ENCODE measurements around the gene IFIH1. TPM values are rescaled to one million over a fixed set of nuclear protein-coding genes. Genes with fewer than 3 reads are reported as not detected.

Gene IFIH1
- polyA plus RNA-seq, 2 donors: 5.3 to 7.2 TPM

GRCh38 chr2:162333968-162334367, 15.5 kb upstream of the IFIH1 start:
- Histone ChIP-seq H3K4me1 (ENCODE audit: control insufficient read depth in 2 of 2, insufficient read depth in 2 of 2, low read length in 1 of 2) (no peaks in the 10 kb centered on the region), H3K4me3 (ENCODE audit: low read depth in 1 of 2, low read length in 2 of 2) (no peak overlapping the region), H3K9me3 (ENCODE audit: control insufficient read depth in 2 of 2, insufficient read depth in 1 of 2, low read depth in 1 of 2, low read length in 1 of 2) (no peaks in the 10 kb centered on the region), H3K27me3 (ENCODE audit: control insufficient read depth in 1 of 2, insufficient read depth in 2 of 2, low read length in 2 of 2) (no peaks in the 10 kb centered on the region), H3K27ac (ENCODE audit: low read depth in 2 of 2, low read length in 1 of 2) (no peak overlapping the region), H3K36me3 (ENCODE audit: control insufficient read depth in 2 of 2, insufficient read depth in 2 of 2, low read length in 1 of 2) (no peaks in the 10 kb centered on the region)
- 46 to 50% methylated on average over 3 of the region's 3 CpGs for WGBS, 2 donors

- 78 to 83% methylated on average over 1 of the region's 1 CpG for WGBS, 2 donors
- Histone ChIP-seq H3K9me3 (ENCODE audit: control insufficient read depth in 2 of 2, insufficient read depth in 1 of 2, low read depth in 1 of 2, low read length in 1 of 2) (no peaks in the 10 kb centered on the region), H3K36me3 (ENCODE audit: control insufficient read depth in 2 of 2, insufficient read depth in 2 of 2, low read length in 1 of 2) (no peaks in the 10 kb centered on the region)
These were observed 12.4 kb upstream of the IFIH1 start for GRCh38 chr2:162330881-162331280.

GRCh38 chr2:162328424-162329157, 10.1 kb upstream of the IFIH1 start:
- H3K9me3 ChIP-seq (ENCODE audit: control insufficient read depth in 2 of 2, insufficient read depth in 1 of 2, low read depth in 1 of 2, low read length in 1 of 2): no peaks in the 10 kb centered on the region
- 94 to 96% methylated on average over 12 of the region's 12 CpGs for WGBS, 2 donors
- H3K36me3 ChIP-seq (ENCODE audit: control insufficient read depth in 2 of 2, insufficient read depth in 2 of 2, low read length in 1 of 2): no peaks in the 10 kb centered on the region
- no peak overlapping the region for H3K27ac ChIP-seq (ENCODE audit: low read depth in 2 of 2, low read length in 1 of 2)
- H3K4me3 ChIP-seq (ENCODE audit: low read depth in 1 of 2, low read length in 2 of 2): no peak overlapping the region
- no peaks in the 10 kb centered on the region for H3K27me3 ChIP-seq (ENCODE audit: control insufficient read depth in 1 of 2, insufficient read depth in 2 of 2, low read length in 2 of 2)
- H3K4me1 ChIP-seq (ENCODE audit: control insufficient read depth in 2 of 2, insufficient read depth in 2 of 2, low read length in 1 of 2): no peaks in the 10 kb centered on the region

More at GRCh38 chr2:162330881-162331280, 12.4 kb upstream of the IFIH1 start:
- Histone ChIP-seq H3K4me1 (ENCODE audit: control insufficient read depth in 2 of 2, insufficient read depth in 2 of 2, low read length in 1 of 2) (no peaks in the 10 kb centered on the region), H3K27ac (ENCODE audit: low read depth in 2 of 2, low read length in 1 of 2) (no peak overlapping the region), H3K27me3 (ENCODE audit: control insufficient read depth in 1 of 2, insufficient read depth in 2 of 2, low read length in 2 of 2) (no peaks in the 10 kb centered on the region), H3K4me3 (ENCODE audit: low read depth in 1 of 2, low read length in 2 of 2) (no peak overlapping the region)

- Histone ChIP-seq H3K4me1 (ENCODE audit: control insufficient read depth in 2 of 2, insufficient read depth in 2 of 2, low read length in 1 of 2) (no peaks in the 10 kb centered on the region), H3K27me3 (ENCODE audit: control insufficient read depth in 1 of 2, insufficient read depth in 2 of 2, low read length in 2 of 2) (no peaks in the 10 kb centered on the region), H3K36me3 (ENCODE audit: control insufficient read depth in 2 of 2, insufficient read depth in 2 of 2, low read length in 1 of 2) (no peaks in the 10 kb centered on the region), H3K4me3 (ENCODE audit: low read depth in 1 of 2, low read length in 2 of 2) (no peak overlapping the region), H3K9me3 (ENCODE audit: control insufficient read depth in 2 of 2, insufficient read depth in 1 of 2, low read depth in 1 of 2, low read length in 1 of 2) (no peaks in the 10 kb centered on the region), H3K27ac (ENCODE audit: low read depth in 2 of 2, low read length in 1 of 2) (no peak overlapping the region)
- WGBS, 2 donors: 95 to 96% methylated on average over 15 of the region's 15 CpGs
These were observed 9.3 kb upstream of the IFIH1 start for GRCh38 chr2:162327806-162328205.

GRCh38 chr2:162327134-162327769, 8.8 kb upstream of the IFIH1 start:
- Histone ChIP-seq H3K36me3 (ENCODE audit: control insufficient read depth in 2 of 2, insufficient read depth in 2 of 2, low read length in 1 of 2) (no peaks in the 10 kb centered on the region), H3K9me3 (ENCODE audit: control insufficient read depth in 2 of 2, insufficient read depth in 1 of 2, low read depth in 1 of 2, low read length in 1 of 2) (no peaks in the 10 kb centered on the region), H3K4me1 (ENCODE audit: control insufficient read depth in 2 of 2, insufficient read depth in 2 of 2, low read length in 1 of 2) (no peaks in the 10 kb centered on the region), H3K27ac (ENCODE audit: low read depth in 2 of 2, low read length in 1 of 2) (no peak overlapping the region), H3K27me3 (ENCODE audit: control insufficient read depth in 1 of 2, insufficient read depth in 2 of 2, low read length in 2 of 2) (no peaks in the 10 kb centered on the region), H3K4me3 (ENCODE audit: low read depth in 1 of 2, low read length in 2 of 2) (no peak overlapping the region)
- WGBS, 2 donors: 58 to 62% methylated on average over 5 of the region's 5 CpGs

DNA sequence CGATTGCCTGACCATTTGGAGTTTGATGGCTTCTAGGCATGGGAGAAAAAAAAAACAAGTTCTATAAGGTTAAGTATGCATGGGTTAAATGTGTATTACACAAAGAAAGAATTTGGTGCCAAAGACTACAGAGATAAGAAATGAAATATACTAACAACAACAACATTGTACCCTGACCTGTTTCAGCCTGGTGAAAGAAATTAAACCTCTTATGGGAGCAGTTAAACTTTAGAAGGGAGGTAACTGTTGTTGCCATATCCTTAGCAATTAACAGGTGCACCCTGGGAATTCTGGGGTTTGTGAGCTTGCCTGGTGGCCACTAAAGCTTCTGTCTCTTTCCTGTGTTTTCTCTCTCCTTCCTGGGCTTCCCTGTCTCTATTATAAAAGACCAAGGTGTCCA, 6.5 kb upstream of the IFIH1 start:
- H3K9me3 ChIP-seq (ENCODE audit: control insufficient read depth in 2 of 2, insufficient read depth in 1 of 2, low read depth in 1 of 2, low read length in 1 of 2): no peaks in the 10 kb centered on the region
- no peaks in the 10 kb centered on the region for H3K27me3 ChIP-seq (ENCODE audit: control insufficient read depth in 1 of 2, insufficient read depth in 2 of 2, low read length in 2 of 2)
- 89 to 94% methylated on average over 1 of the region's 1 CpG for WGBS, 2 donors
- H3K27ac ChIP-seq (ENCODE audit: low read depth in 2 of 2, low read length in 1 of 2): no peak overlapping the region
- no peaks in the 10 kb centered on the region for H3K36me3 ChIP-seq (ENCODE audit: control insufficient read depth in 2 of 2, insufficient read depth in 2 of 2, low read length in 1 of 2)
- no peaks in the 10 kb centered on the region for H3K4me1 ChIP-seq (ENCODE audit: control insufficient read depth in 2 of 2, insufficient read depth in 2 of 2, low read length in 1 of 2)
- H3K4me3 ChIP-seq (ENCODE audit: low read depth in 1 of 2, low read length in 2 of 2): no peak overlapping the region

- H3K4me3 ChIP-seq (ENCODE audit: low read depth in 1 of 2, low read length in 2 of 2): no peak overlapping the region
- H3K4me1 ChIP-seq (ENCODE audit: control insufficient read depth in 2 of 2, insufficient read depth in 2 of 2, low read length in 1 of 2): no peaks in the 10 kb centered on the region
- no peaks in the 10 kb centered on the region for H3K27me3 ChIP-seq (ENCODE audit: control insufficient read depth in 1 of 2, insufficient read depth in 2 of 2, low read length in 2 of 2)
- WGBS, 2 donors: 52 to 70% methylated on average over 1 of the region's 1 CpG
- no peaks in the 10 kb centered on the region for H3K9me3 ChIP-seq (ENCODE audit: control insufficient read depth in 2 of 2, insufficient read depth in 1 of 2, low read depth in 1 of 2, low read length in 1 of 2)
- H3K36me3 ChIP-seq (ENCODE audit: control insufficient read depth in 2 of 2, insufficient read depth in 2 of 2, low read length in 1 of 2): no peaks in the 10 kb centered on the region
- no peak overlapping the region for H3K27ac ChIP-seq (ENCODE audit: low read depth in 2 of 2, low read length in 1 of 2)
These were observed 2.5 kb upstream of the IFIH1 start for GRCh38 chr2:162320864-162321517.

DNA sequence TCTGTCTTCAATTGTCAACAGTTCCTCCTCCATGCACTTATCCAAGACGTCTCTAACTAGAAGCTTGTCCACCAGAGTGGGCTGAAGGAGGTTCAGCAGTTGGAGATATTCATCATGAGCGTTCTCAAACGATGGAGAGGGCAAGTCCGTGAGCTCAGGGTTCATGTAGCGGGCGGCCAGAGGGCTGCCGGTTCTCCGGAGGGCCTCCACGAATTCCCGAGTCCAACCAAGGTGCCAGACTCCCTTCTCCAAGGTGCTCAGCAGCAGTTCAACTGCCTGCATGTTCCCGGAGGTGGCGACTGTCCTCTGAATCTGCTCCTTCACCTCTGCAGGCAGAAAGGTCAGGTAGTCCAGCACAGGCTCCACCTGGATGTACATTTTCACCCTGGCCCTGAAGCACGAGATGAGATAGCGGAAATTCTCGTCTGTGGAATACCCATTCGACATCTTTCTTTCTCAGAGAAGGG, 590 bp downstream of the IFIH1 start:
- 3 to 6% methylated on average over 16 of the region's 16 CpGs for WGBS, 2 donors
- no peaks in the 10 kb centered on the region for H3K4me1 ChIP-seq (ENCODE audit: control insufficient read depth in 2 of 2, insufficient read depth in 2 of 2, low read length in 1 of 2)
- no peaks in the 10 kb centered on the region for H3K36me3 ChIP-seq (ENCODE audit: control insufficient read depth in 2 of 2, insufficient read depth in 2 of 2, low read length in 1 of 2)
- no peaks in the 10 kb centered on the region for H3K9me3 ChIP-seq (ENCODE audit: control insufficient read depth in 2 of 2, insufficient read depth in 1 of 2, low read depth in 1 of 2, low read length in 1 of 2)
- peak overlapping the region; percentile 91 to 95 for H3K27ac ChIP-seq (ENCODE audit: low read depth in 2 of 2, low read length in 1 of 2)
- peak overlapping the region; percentile 85 to 90 for H3K4me3 ChIP-seq (ENCODE audit: low read depth in 1 of 2, low read length in 2 of 2)
- no peaks in the 10 kb centered on the region for H3K27me3 ChIP-seq (ENCODE audit: control insufficient read depth in 1 of 2, insufficient read depth in 2 of 2, low read length in 2 of 2)

GRCh38 chr2:162317058-162317742, 1.3 kb downstream of the IFIH1 start:
- Histone ChIP-seq H3K4me1 (ENCODE audit: control insufficient read depth in 2 of 2, insufficient read depth in 2 of 2, low read length in 1 of 2) (no peaks in the 10 kb centered on the region), H3K27ac (ENCODE audit: low read depth in 2 of 2, low read length in 1 of 2) (peak overlapping the region; percentile 91 to 95), H3K4me3 (ENCODE audit: low read depth in 1 of 2, low read length in 2 of 2) (peak overlapping the region; percentile 85 to 90), H3K27me3 (ENCODE audit: control insufficient read depth in 1 of 2, insufficient read depth in 2 of 2, low read length in 2 of 2) (no peaks in the 10 kb centered on the region), H3K9me3 (ENCODE audit: control insufficient read depth in 2 of 2, insufficient read depth in 1 of 2, low read depth in 1 of 2, low read length in 1 of 2) (no peaks in the 10 kb centered on the region), H3K36me3 (ENCODE audit: control insufficient read depth in 2 of 2, insufficient read depth in 2 of 2, low read length in 1 of 2) (no peaks in the 10 kb centered on the region)
- 63 to 65% methylated on average over 3 of the region's 3 CpGs for WGBS, 2 donors

Data from esophagus (tissue), 2 donors.